Uterus (tissue), 4 donors: Measurements from ENCODE around the gene SLC2A13. TPM values are rescaled to one million over a fixed set of nuclear protein-coding genes. Genes with fewer than 3 reads are reported as not detected.

Experiments used
- DNase-seq, 2 donors: peaks; one replicate each; pipeline ENCODE4 v3.0.0-alpha.2; 2019 to 2020
- H3K27ac ChIP-seq, 2 donors: fragments of 200-600 bp; sonication (generic); 1 replicate in 1 of 2; 2 replicates in 1 of 2; pipeline ENCODE4 v1.5.1; 2016 to 2018
- H3K27me3 ChIP-seq, 2 donors: fragments of 200-600 bp; sonication (generic); one replicate each; pipeline ENCODE4 v1.5.1; 2018 to 2019; ENCODE audit warnings: control low read depth in 1 of 2
- H3K36me3 ChIP-seq, 2 donors: fragments of 200-600 bp; sonication (generic); one replicate each; pipeline ENCODE4 v1.5.1; 2019; ENCODE audit warnings: control low read depth in 1 of 2
- H3K4me1 ChIP-seq, 2 donors: fragments of 200-600 bp; sonication (generic); one replicate each; pipeline ENCODE4 v1.5.1; 2018 to 2019; ENCODE audit warnings: control low read depth in 1 of 2
- H3K4me3 ChIP-seq, 2 donors: fragments of 200-600 bp; sonication (generic); 1 replicate in 1 of 2; 2 replicates in 1 of 2; pipeline ENCODE4 v1.5.1; 2018 to 2019; ENCODE audit warnings: mild to moderate bottlenecking in 1 of 2
- H3K9me3 ChIP-seq, 2 donors: fragments of 200-600 bp; sonication (generic); one replicate each; pipeline ENCODE4 v1.5.1; 2019; ENCODE audit warnings: control low read depth in 1 of 2
- CTCF ChIP-seq, 4 experiments: fragments of 200-600 bp in 2 of 4; fragments of 450-650 bp in 2 of 4; sonication (generic) in 2 of 4; IDR thresholded peaks; one replicate each; pipeline ENCODE4 v1.5.1; 2016 to 2019; ENCODE audit warnings: antibody characterized with exemption in 4 of 4, mild to moderate bottlenecking in 2 of 4, moderate library complexity in 1 of 4
- POLR2A ChIP-seq, 2 donors: fragments of 450-650 bp; IDR thresholded peaks; one replicate each; pipeline ENCODE4 v1.6.1; 2016; ENCODE audit warnings: antibody characterized with exemption in 2 of 2, mild to moderate bottlenecking in 1 of 2, moderate library complexity in 1 of 2
- intact Hi-C: fragments of 100-400 bp; cut with DNase I; formaldehyde crosslinking; loops from one replicate; pipeline ENCODE4 v1.15.1; 2023; ENCODE audit warnings: low total_unique reads
- total RNA-seq, 4 donors: library from RNA; depleted of rRNA in 3 of 4; stranded (reverse); fragments of >200 nt in 3 of 4; gene quantifications; one replicate each; pipeline versions ENCODE4 v1.1.0 to v1.2.4, GENCODE V29; 2014 to 2023
- donor health status: DM: yes; HTN: yes; CAD: no.

SLC2A13 gene
- total RNA-seq, 4 donors from 2014 or later: 12.8 to 31.7 (median 15.3) TPM

- no peaks in the 10 kb centered on the region for H3K9me3 ChIP-seq
- no peaks in the 10 kb centered on the region for H3K36me3 ChIP-seq
- no peak for TF ChIP-seq POLR2A (IDR thresholded peaks at IDR 0.05)
- no peak for TF ChIP-seq CTCF (IDR thresholded peaks at IDR 0.05)
- no peak for DNase-seq
- H3K27ac ChIP-seq: no peak overlapping the region
- no peaks in the 10 kb centered on the region for H3K27me3 ChIP-seq
- no peak overlapping the region for H3K4me3 ChIP-seq
- no peaks in the 10 kb centered on the region for H3K4me1 ChIP-seq
- intact Hi-C loops: no loop called here
Measured at GRCh38 chr12:39887856-39888255, 218.0 kb downstream of the SLC2A13 start.

GRCh38 chr12:39886106-39886505 lies 219.8 kb downstream of the SLC2A13 start:
- H3K27me3 ChIP-seq: no peaks in the 10 kb centered on the region
- DNase-seq: no peak
- no peak overlapping the region for H3K4me3 ChIP-seq
- no peaks in the 10 kb centered on the region for H3K4me1 ChIP-seq
- intact Hi-C loops: no loop called here
- TF ChIP-seq CTCF (IDR thresholded peaks at IDR 0.05) (no peak), POLR2A (IDR thresholded peaks at IDR 0.05) (no peak)
- no peaks in the 10 kb centered on the region for H3K36me3 ChIP-seq
- no peak overlapping the region for H3K27ac ChIP-seq
- H3K9me3 ChIP-seq: no peaks in the 10 kb centered on the region

GRCh38 chr12:39884616-39885125 lies 221.2 kb downstream of the SLC2A13 start:
- H3K36me3 ChIP-seq: no peaks in the 10 kb centered on the region
- H3K27me3 ChIP-seq: no peaks in the 10 kb centered on the region
- DNase-seq: no peak
- H3K27ac ChIP-seq: no peak overlapping the region
- intact Hi-C loops: no loop called here
- no peak overlapping the region for H3K4me3 ChIP-seq
- TF ChIP-seq POLR2A (IDR thresholded peaks at IDR 0.05): no peak
- no peak for TF ChIP-seq CTCF (IDR thresholded peaks at IDR 0.05)
- H3K9me3 ChIP-seq: no peaks in the 10 kb centered on the region
- no peaks in the 10 kb centered on the region for H3K4me1 ChIP-seq

GRCh38 chr12:39883411-39883810 lies 222.5 kb downstream of the SLC2A13 start:
- no peaks in the 10 kb centered on the region for H3K9me3 ChIP-seq
- H3K36me3 ChIP-seq: no peaks in the 10 kb centered on the region
- H3K4me3 ChIP-seq: no peak overlapping the region
- TF ChIP-seq CTCF (IDR thresholded peaks at IDR 0.05) (no peak), POLR2A (IDR thresholded peaks at IDR 0.05) (no peak)
- H3K4me1 ChIP-seq: no peaks in the 10 kb centered on the region
- H3K27me3 ChIP-seq: no peaks in the 10 kb centered on the region
- DNase-seq: no peak
- no peak overlapping the region for H3K27ac ChIP-seq
- intact Hi-C loops: no loop called here

- DNase-seq: no peak
- no peaks in the 10 kb centered on the region for H3K27me3 ChIP-seq
- no peaks in the 10 kb centered on the region for H3K4me1 ChIP-seq
- H3K4me3 ChIP-seq: no peak overlapping the region
- H3K36me3 ChIP-seq: no peaks in the 10 kb centered on the region
- no peak overlapping the region for H3K27ac ChIP-seq
- no peaks in the 10 kb centered on the region for H3K9me3 ChIP-seq
- no peak for TF ChIP-seq POLR2A (IDR thresholded peaks at IDR 0.05)
- TF ChIP-seq CTCF (IDR thresholded peaks at IDR 0.05): no peak
- intact Hi-C loops: no loop called here
Measured at GRCh38 chr12:39878753-39879152, 227.1 kb downstream of the SLC2A13 start.
